Neutrophil (primary cell): ENCODE results near the gene TNFRSF6B.

Experiments
- H3K27ac ChIP-seq: fragments of 200-600 bp; sonication (generic); 2 replicates; pipeline ENCODE4 v1.5.1; 2016; ENCODE audit warnings: mild to moderate bottlenecking, moderate library complexity
- H3K27me3 ChIP-seq: fragments of 200-600 bp; sonication (generic); 2 replicates; pipeline ENCODE4 v1.6.0; 2016; ENCODE audit warnings: mild to moderate bottlenecking
- H3K36me3 ChIP-seq: fragments of 200-600 bp; sonication (generic); 2 replicates; pipeline ENCODE4 v1.5.1; 2017
- H3K4me1 ChIP-seq, 2 experiments: fragments of 200-600 bp in 1 of 2; sonication (generic) in 1 of 2; 1 replicate in 1 of 2; 2 replicates in 1 of 2; pipeline versions ENCODE4 v1.5.1 to v1.6.1; 2013 to 2016; ENCODE audit warnings: low read depth in 1 of 2, low read length in 1 of 2, mild to moderate bottlenecking in 1 of 2, moderate library complexity in 1 of 2; ENCODE audit not compliant: control insufficient read depth in 1 of 2, insufficient read depth in 1 of 2
- H3K4me3 ChIP-seq, 2 experiments: fragments of 200-600 bp in 1 of 2; sonication (generic) in 1 of 2; 1 replicate in 1 of 2; 2 replicates in 1 of 2; pipeline ENCODE4 v1.5.1; 2013 to 2016; ENCODE audit warnings: low read depth in 1 of 2, low read length in 1 of 2, mild to moderate bottlenecking in 1 of 2, moderate library complexity in 1 of 2
- H3K9me3 ChIP-seq: fragments of 200-600 bp; sonication (generic); 2 replicates; pipeline ENCODE4 v1.5.1; 2016
- TF ChIP-seq, protein P1 (sequence below): fragments of 200-600 bp; sonication (generic); IDR thresholded peaks from 2 replicates; pipeline ENCODE4 v1.5.1; 2016; ENCODE audit warnings: antibody characterized with exemption

The TNFRSF6B gene

DNA sequence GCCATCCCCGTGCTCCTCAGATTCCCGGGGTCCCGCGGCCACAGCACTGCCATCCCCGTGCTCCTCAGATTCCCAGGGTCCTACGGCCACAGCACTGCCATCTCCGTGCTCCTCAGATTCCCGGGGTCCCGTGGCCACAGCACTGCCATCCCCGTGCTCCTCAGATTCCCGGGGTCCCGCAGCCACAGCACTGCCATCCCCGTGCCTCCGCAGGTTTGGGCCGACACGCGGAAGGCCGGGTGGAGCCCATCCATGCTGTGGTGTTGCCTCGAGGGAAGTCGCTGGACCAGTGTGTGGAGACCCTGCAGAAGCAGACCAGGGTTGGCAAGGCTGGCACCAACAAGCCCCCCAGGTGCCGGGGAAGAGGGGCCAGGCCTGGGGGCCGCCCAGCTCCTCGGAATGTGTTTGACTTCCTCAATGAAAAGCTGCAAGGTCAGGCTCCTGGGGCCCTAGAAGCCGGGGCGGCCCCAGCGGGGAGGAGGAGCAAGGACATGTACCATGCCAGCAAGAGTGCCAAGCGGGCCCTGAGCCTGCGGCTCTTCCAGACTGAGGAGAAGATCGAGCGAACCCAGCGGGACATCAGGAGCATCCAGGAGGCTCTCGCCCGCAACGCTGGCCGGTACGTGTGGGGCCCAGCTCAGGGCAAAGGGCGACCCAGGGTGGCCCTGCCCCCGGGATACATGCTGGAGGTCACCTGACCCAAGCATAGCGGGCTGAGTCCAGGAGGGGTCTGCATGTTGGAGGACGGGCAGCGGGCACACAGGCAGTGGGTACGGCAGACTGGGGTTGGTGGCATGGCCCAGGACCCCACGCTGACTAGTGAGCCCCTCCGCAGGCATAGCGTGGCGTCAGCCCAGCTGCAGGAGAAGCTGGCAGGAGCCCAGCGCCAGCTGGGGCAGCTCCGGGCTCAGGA is 38.8 kb downstream of the TNFRSF6B start:
- H3K4me1 ChIP-seq, result peaks cover 27 to 35% of the 10 kb centered on the region in 2 experiments
- peaks cover 42% of the 10 kb centered on the region for H3K36me3 ChIP-seq
- H3K4me3 ChIP-seq, result no peak overlapping the region
- TF ChIP-seq, protein P1, sequence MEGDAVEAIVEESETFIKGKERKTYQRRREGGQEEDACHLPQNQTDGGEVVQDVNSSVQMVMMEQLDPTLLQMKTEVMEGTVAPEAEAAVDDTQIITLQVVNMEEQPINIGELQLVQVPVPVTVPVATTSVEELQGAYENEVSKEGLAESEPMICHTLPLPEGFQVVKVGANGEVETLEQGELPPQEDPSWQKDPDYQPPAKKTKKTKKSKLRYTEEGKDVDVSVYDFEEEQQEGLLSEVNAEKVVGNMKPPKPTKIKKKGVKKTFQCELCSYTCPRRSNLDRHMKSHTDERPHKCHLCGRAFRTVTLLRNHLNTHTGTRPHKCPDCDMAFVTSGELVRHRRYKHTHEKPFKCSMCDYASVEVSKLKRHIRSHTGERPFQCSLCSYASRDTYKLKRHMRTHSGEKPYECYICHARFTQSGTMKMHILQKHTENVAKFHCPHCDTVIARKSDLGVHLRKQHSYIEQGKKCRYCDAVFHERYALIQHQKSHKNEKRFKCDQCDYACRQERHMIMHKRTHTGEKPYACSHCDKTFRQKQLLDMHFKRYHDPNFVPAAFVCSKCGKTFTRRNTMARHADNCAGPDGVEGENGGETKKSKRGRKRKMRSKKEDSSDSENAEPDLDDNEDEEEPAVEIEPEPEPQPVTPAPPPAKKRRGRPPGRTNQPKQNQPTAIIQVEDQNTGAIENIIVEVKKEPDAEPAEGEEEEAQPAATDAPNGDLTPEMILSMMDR, result no peak
- H3K27me3 ChIP-seq, result peaks cover 40% of the 10 kb centered on the region
- no peak overlapping the region for H3K27ac ChIP-seq
- no peaks in the 10 kb centered on the region for H3K9me3 ChIP-seq

DNA sequence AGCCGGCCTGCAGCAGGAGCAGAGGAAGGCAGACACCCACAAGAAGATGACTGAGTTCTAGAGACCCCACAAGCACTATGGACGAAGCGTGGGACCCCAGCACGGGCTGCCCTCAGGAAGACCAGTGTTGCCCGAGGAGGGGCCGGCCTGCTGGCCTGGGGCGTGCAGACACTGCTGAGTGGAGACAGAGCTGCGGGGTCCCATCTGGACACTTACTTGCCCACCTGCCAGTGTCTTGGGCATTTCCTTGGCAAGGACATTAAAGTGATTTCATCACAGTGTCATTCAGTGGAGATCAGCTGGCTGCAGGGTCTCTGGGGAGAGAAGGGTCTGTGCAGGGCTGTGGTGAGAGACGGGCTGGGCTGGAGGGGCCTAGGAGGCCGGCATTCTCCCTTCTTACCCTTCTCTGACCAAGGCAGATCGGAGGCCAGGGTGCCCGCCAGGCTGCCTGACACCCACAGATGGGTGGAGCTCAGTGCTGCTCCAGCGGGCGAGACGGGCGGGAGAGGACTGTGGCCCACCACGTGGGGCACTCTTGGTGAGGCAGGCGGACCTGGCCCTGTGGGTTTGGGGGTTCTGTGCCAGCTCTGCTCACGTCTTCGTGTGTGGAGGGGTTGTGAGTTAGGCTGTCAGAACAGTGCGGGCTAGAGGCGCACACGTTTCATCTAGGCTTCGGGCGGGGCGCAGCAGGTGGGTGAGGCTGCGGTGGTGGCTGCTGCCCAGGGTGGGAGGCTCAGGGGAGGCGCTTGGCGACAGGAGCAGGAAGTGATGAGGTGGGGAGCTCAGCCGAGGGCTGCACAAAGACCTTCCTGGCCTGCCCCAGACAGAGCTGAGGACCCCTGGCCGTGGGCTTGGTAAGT is 39.6 kb downstream of the TNFRSF6B start, which contains the start of gene LIME1:
Gene LIME1 (plus strand): TSS at position 806 of the 860 bp plus-strand sequence. CDS start 886 bp downstream, outside the sequence.
- H3K36me3 ChIP-seq, result peaks cover 42% of the 10 kb centered on the region
- H3K27ac ChIP-seq, result no peak within 1 kb of the TSS
- H3K9me3 ChIP-seq, result no peaks in the 10 kb centered on the region
- peaks cover 27 to 35% of the 10 kb centered on the region in 2 experiments for H3K4me1 ChIP-seq
- TF ChIP-seq, protein P1, result no peak
- peaks cover 40% of the 10 kb centered on the region for H3K27me3 ChIP-seq
- peak within 1 kb of the TSS in 1 of 2 experiments; percentile 38 for H3K4me3 ChIP-seq

DNA sequence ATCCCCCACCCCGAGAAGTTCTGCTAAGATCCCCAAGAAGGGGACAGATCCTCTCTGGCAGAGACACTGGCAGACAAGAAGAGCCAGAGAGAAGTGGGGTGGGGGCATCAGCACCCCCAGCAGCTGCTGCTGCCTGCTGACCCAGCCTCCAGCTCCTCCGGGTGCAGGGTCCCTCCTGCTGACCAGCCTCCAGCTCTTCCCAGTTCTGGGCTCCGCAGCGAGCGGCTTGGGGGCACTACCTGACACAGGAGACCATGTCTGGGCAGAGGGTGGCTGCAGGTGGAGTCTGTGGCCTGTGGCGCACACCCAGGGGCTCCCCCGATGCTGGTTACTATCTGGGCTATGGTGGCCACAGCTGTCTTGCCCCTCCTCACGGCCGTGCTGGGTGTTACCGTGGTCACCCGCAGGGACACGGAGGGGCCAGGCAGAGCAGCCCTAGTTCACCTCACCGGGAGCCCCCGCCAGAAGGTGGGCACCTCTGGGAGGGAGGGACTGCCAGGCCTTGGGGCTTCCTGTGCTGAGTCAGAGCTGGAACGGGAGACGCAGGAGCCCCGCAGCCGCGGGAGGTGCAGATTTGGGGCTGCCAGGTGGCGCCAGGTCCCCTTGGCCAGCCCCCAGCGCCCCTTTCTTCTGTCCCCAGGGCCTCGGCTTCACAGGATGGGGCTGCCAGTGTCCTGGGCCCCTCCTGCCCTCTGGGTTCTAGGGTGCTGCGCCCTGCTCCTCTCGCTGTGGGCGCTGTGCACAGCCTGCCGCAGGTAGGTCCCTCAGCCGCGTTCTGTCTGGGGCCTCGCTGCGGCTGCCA is 40.6 kb downstream of the TNFRSF6B start:
- peaks cover 45% of the 10 kb centered on the region for H3K36me3 ChIP-seq
- peaks cover 26 to 37% of the 10 kb centered on the region in 2 experiments for H3K4me1 ChIP-seq
- H3K9me3 ChIP-seq, result no peaks in the 10 kb centered on the region
- H3K4me3 ChIP-seq, result peak overlapping the region in 1 of 2 experiments; percentile 38
- TF ChIP-seq, protein P1, result no peak
- H3K27ac ChIP-seq, result no peak overlapping the region
- H3K27me3 ChIP-seq, result peaks cover 40% of the 10 kb centered on the region

DNA sequence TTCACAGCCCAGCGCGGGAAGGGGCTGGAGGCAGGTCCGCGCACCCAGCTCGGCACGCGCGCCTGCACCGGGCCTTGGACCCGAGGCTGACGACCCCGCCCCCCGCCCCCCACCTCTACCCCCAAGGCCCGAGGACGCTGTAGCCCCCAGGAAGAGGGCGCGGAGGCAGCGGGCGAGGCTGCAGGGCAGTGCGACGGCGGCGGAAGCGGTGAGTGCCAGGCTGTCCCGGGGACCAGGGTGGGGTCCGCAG is 41.2 kb downstream of the TNFRSF6B start:
- Histone ChIP-seq H3K27me3 (peaks cover 40% of the 10 kb centered on the region), H3K27ac (no peak overlapping the region), H3K4me1 (peaks cover 26 to 37% of the 10 kb centered on the region in 2 experiments), H3K36me3 (peaks cover 50% of the 10 kb centered on the region), H3K4me3 (peak overlapping the region in 1 of 2 experiments; percentile 38), H3K9me3 (no peaks in the 10 kb centered on the region)
- TF ChIP-seq, protein P1, result no peak
